Tongue (tissue), 2 donors: ENCODE data around the gene NT5DC4. TPM values are rescaled to one million over a fixed set of nuclear protein-coding genes. Genes with fewer than 3 reads are reported as not detected.

Experiments used
- DNase-seq: peaks from one replicate; pipeline ENCODE4 v3.0.0-alpha.2; 2015
- total RNA-seq: library from RNA; depleted of rRNA; stranded (reverse); fragments of >200 nt; gene quantifications from one replicate; pipeline ENCODE4 v1.2.3, GENCODE V29; 2014

The NT5DC4 gene
- total RNA-seq, 1 donor from 2014 or later: 0.21 TPM

DNA sequence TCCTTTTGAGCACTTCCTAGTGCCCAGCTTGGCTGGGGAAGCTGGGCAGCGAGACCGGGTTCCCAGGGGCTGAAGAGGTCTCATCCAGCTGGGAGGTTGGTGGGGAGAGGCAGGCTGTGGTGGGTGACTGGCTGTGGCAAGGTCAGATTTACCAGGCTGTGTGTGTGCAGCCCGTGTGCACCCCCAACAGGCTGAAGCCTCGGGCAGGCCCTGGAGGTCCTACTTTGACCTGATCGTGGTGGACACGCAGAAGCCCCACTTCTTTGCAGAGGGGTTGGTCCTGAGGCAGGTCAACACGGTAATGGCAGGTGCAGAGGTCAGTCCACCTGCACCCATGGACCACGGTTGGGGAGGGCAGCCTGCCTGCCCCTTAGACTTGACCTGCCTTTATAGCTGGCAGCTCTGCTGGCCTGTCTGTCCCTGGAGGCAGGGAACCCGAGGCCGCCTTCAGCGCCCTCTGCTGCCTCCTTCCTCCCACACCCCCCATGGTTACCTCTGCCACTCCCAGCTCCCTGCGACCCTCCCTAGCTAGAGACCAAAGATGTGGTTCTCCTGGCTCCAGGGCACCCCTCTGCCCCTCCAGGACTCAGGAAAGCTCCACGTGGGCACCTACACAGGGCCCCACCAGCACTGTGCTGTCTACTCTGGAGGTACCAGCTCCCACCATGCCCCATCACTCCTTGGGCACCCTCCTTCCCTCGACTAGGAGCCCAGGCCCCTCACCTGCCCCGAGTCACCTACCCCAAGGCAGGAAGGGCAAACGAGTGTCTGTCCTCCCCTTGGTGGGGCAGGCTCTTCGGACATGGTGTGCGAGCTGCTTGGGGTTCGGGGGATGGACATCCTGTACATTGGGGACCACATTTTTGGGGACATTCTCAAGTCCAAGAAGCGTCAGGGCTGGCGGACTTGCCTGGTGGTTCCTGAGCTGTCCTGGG is 4.0 kb downstream of the NT5DC4 start:
- DNase-seq: no peak

DNA sequence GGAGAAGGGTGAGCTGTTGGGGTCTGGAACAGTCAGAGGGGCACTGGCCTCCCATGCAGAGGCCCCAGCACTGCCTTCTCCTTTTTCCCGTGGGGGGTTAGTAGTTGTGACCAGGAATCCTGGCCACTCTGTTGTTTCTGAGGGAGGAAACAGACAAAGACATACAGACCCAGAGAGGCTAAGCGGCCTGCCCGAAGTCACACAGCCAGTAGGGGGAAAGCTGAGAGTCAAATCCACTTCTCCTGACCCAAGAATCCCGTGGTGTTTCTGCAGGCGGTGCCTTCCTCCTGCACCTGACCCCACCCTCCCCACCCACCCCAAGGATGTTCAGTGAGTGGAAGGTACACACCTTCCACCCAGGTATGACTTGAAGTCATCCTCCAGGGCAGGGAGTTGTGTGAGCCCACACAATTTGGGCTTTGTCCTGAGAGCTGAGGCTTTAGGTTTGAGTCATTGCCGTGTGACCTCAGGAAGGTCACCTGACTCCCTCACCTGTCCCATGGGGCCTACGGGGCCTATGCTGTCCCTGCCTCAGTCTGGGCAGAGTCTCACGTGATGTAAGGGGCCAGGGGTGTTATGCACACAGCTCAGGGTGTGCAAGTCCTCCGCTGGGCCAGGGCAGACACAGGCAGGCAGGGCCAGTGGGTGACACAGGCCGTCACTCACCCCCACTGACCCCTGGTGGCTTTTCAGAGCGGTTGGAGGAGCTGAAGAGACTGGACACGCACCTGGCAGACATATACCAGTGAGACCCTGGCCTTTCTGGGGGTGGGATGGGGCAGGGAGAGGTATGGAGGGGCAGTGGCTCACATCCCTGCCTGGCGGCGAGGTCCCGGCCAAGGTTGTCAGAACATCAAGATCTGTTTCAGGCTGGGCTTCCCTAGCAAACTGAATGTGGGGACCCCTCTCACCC is 5.0 kb downstream of the NT5DC4 start:
- no peak for DNase-seq

DNA sequence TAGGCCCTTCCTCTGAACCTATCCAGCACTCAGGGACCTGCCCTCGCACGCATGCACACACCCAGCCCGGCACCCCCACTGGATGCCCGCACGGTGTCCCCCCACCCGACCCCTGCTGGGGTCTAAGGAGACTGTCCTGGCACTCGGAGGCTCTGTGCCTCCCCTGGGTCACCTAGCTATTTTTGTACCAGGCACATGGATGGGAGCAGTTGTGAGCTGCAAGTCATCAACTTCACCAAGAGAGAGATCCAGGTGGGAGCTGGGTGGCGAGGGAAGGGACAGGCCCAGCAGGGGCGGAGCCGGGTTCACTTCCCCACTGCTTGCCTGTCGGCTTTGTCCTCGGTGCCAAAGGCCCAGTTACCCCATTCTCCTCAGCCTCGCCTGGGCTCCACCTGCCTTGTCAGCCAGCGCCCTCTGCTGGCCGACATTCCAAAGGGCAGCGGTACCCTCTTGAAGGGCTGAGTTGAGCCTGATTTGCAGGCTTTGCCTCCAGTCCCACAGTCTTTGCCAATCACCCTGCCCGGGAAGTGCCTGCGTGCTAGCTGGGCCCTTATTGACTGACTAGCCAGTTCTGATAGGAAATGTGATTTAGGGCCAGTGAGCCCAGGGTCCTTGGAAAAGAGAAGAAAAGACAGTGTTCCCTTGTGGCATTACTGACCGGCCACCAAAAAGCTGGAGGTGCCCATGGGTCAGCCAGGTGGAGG is 5.8 kb downstream of the NT5DC4 start:
- DNase-seq: peak; percentile 91

DNA sequence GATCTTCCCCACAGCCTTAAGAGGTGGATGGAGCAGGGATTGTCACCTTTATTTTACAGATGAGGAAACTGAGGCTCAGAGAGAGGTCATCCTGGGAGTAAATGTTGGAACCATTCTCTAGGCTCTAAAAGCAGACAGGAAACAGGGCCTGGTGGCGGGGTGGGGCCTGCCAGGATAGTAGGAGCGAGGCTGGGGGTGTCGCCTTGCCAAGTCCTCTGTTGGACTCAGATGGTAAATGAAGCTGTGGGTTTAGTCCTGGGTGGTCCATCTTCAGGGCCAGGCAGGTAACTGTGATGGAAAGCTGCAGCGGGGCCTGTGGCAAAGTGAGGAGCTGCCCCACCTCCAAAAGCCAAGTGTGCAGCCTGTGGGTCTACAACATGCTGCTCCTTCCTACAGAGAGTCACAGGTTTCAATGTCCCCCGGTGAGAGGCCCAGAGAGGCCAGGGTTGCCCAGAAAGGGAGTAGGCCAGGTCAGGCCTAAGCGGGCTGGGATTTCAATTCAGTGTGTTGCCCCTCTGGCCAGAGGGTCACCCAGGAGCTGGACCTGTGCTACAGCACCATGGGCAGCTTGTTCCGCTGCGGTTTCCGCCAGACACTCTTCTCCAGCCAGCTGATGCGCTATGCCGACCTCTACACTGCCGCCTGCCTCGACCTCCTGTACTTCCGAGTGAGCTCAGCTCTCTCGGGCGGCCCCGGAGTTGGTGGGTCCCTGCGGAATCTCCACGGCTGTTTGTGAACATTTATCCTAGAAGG is 6.6 kb downstream of the NT5DC4 start:
- DNase-seq: no peak

DNA sequence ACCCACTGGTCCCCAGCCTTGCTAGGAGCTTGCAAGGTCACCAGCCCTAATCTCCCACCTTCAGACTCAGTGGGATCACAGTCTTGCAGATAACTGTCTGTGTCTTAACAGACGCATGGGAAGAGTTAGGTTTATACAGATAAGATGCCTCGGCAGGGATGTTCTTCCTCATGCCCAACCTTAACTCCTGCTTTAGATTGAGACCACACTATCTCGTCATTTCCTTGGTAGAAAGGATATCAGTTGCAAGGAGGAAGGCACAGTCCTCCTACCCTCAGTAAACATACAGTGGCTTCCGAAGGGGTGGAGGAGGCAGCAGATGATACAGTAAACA is 7.2 kb downstream of the NT5DC4 start:
- DNase-seq: no peak

DNA sequence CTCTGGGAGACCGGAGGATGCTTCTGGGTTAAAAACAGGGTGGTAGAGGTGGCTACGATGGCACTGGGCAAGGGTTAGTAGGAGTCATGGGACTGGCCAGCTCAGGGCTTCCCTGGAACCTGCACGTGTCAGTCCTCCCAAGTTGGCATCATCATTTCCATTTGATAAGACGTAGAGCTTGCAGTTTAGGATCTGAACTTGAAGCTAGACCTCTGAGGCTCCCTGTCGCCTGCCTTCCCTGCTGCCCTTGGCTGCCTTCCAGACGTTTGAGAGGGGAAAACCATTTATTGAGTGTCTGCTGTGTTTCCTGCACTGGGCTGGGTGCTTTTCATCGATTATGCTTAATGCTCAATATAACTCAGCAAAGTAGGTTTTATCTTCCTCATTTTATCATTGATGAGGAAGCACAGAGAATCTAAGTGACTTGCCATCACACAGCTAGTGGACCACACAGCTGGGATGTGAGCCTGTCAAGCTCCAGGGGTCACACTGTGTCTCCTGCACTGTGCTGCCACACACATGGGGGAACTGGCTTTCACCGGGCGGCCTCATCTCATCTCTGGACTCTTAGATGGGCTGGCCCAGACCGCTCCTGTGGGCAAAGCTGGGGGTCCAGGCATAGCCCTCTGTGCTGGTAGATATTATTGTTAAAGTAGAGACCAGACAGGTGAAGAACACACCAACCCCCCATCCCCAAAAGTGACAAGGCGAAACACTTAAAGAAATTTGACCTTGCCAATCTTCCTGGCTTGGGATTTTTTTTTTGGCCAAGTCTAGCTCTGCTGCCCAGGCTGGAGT is 7.8 kb downstream of the NT5DC4 start:
- DNase-seq: no peak

DNA sequence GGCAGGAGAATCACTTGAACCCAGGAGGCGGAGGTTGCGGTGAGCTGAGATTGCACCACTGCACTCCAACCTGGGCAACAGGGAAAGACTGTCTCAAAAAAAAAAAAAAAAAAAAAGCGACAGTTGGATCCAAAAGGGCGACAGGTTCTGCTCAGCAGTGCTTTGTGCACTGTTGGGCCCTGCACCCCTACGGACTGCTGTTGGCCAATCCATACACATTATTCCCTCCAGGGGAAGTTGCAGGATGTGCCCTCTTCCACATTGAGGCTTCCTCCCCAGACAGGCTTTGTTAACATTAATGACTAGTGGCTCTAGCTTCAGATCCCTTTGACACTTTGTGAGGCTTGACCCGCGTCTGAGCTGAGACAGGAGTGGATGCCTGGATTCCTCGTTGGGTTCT is 9.4 kb downstream of the NT5DC4 start:
- DNase-seq: no peak

DNA sequence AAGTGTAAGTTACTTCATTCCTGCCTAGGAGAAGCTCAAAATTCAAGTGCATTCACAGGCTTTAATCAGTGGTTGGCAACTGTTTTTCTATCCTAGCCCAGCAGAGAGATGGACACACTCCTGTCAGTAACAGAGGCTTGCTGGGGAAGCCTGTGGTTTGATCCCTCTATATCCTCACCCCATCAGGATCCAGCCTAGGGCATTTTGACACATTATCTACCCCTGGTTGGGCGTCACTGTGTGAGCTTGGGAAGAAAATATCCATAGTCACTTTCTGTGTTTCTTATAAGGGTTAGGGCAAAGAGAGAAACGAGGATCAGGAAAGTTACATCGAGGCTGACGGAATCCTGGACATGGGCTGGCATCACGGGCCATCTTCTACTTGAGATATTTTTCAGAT is 10.0 kb downstream of the NT5DC4 start:
- DNase-seq: no peak

DNA sequence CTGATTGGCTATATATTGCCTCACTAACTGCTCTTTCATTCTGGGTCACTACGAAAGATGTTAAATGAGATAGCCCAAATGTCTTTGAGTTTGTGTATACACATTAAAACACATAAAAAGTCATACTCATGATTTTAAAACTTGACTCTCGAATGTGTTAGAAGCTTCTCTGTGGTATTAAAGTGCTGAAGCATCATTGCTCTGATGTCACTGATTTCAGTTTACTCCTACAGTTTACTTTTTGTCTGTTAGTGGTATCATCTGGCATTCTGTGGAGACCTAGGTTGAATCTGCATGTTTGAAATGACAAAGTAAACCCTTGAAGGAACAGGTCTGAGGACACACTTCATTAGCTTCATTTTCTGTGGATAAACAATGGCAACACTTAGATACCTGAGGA is 10.7 kb downstream of the NT5DC4 start:
- no peak for DNase-seq

DNA sequence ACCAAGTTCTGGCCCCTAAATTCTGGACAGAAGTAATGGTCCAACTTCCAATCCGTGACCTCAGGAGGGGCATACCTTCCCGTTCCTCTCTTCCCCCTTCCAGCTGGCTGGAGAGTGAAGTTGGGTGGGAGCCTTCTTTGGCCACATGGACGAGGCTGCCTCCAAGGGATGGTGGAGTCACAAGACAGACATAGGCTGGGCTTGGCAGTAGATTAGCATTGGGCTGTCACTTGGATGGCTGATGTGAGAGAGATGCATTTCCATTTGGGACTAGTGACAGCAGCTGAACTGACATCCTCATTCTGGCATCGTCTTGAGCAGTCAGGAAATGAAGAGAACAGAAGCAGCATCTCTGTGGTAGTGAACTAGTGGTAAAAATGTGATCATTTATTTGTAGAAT is 12.6 kb downstream of the NT5DC4 start:
- no peak for DNase-seq

DNA sequence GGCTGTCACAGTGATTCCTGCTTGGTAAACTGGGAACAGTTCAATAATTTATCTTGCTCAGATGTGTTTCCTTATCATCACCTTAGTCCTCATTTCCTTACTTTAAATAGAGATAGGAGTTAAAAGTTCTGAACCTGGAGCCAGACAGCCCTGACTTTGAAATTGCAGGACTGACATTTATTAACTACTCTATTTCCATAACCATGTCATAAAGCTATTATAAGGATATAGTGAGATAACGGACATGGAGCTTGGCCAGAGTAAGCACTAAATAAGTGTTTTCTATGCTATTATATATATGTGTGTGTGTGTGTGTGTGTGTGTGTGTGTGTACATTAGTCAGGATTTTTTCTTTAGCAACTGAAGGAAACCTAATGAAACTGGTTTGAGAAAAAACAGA is 13.1 kb downstream of the NT5DC4 start:
- no peak for DNase-seq

DNA sequence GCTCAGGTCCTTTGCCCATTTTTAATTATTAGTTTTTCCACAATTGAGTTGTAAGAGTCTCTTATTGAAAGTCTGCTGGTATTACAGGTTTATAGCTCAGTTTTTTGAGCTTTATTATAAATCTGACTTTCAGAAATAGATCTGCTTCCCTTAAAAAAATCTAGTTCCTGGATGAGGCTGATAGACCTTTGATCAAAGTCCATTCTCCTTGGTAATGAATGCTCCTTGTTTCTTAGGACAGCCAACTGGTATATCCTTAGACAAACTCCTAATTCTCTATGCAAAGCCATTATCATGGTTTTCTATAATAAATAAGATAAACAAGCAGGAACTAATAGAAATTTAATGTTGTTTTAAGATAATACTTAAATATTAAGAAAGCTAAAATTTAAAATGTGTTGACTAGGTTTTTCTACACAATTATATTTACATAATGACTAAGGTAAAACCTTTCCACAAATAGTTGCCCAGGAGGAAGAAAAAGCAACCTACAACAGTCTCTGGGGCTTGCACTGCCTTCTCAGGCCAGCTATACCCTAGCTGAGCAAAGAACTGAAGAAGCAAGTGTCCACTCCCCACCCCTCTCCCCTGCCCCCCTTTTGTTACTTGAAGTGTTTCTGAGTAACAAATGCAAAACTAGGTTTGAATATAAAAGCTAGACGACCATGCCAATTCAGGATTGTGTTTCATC is 16.9 kb downstream of the NT5DC4 start:
- DNase-seq: no peak

DNA sequence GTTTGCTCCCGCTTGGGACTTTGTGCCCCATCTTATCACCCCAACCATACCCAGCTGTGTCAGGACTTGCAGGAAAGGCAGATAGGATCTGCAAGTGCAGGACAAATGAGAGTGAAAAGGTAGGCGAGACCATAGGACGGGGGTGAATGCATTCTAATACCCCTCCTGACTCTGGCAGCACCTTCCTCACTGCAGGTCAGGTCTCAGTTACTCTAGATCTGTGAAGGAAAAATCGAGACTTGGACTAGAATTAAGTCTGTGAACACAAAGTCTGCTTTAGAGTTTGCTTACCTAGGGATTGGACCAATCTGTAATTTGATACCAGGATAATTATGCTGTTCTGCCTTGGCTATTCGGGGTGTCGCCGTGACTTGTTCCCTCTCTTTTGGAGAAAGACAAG is 19.7 kb downstream of the NT5DC4 start:
- DNase-seq: no peak

DNA sequence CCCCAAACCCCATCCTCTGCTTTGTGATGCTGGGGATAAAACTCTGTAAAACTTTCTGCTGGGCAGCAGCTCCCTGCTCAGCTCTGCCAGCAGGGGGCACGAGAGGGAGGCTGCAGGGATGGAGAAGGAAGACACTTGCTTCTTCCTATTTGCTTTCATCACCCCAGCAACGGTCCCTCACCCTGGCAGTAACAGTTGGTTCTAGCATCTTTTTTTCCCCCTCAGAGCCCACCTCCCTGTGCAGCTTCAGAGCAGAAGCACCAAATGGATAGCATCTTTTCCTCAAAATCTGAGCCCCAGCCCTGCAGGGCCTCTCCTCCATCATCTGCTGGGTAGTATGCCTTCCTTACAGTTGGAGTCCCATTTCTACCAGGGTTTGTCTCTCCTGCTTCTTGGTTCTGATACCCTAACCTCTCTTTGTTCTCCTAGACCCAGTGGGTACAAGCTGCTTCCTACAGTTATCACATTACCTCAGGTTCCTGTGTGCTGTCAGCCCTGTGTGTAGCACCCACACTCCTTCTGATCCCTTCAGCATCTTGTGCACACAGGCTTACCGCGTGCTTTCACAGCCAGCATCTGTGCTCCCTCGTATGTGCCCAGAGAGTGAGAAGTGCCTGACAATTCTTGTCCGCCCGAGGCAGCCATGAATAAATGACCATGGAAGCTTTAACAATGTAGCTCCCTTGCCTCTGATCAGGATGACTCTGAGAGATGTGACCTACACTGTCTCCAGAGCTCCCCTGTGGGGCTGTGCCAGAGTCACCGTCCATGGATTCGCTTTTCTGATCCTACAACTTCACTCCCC is 29.1 kb downstream of the NT5DC4 start:
- peak; percentile 80 for DNase-seq

DNA sequence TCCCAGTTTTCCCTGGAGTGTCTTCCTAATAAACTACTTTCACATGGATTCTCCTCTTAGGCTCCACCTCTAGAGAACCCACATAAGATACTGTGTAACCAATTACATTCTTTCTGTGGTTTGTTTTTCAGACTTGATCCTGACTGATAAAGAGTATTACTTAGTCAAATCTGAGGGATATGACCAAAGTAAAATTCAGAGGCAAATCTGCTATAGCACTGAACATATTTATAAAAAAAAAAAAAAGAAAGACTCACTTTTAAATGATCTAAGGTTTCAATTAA is 29.7 kb downstream of the NT5DC4 start:
- no peak for DNase-seq

DNA sequence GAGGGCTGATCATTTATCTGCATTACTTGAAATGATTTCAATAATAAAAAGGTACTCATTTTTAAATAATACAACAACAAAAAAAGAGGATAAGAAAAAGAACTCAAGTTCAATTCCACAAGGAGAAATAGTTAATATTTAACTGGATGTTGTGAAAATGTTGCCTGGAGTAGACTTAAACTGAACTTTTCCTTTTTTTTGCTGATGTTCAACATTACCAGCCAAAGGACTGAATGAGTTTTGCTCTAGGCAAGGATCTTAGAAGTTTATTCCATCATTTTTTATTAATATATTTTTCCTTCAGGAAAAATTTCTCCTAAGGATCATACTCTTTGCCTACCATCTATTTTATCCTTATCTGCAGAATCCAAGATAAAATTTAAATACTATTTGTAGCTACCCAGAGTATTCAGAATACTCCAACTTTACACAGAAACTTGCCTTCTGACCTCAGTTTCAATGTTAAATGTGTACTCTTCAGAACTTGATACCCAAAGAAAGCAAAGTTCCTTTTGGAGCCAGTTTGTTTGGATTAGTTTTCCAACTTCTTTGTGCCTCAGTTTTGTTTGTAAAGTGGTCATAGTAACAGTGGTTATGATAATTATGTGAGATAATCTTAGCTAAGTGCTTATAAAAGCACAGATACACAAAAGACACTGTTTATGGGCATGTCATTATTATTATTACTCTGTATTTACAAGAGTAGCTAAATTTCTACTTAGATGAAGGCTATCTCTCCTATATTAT is 30.8 kb downstream of the NT5DC4 start:
- no peak for DNase-seq

DNA sequence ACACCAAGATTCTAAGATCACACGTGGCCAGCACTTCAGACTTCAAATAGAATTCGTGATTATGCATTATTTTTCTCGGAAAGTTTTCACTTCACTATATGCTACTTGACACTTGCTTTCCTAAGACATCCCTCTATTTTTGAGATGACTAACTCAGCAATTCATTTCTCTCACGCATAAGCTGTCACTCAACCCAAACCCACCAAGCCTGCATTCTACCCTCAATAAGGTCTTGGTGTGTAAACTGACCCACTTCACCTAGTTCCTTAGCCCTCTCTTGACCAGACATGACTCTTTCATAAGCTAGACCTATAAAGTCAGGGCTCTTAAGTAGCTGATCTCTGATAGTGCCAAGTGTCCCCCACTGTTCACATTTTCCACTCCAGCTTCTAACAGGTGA is 31.8 kb downstream of the NT5DC4 start:
- DNase-seq: no peak

DNA sequence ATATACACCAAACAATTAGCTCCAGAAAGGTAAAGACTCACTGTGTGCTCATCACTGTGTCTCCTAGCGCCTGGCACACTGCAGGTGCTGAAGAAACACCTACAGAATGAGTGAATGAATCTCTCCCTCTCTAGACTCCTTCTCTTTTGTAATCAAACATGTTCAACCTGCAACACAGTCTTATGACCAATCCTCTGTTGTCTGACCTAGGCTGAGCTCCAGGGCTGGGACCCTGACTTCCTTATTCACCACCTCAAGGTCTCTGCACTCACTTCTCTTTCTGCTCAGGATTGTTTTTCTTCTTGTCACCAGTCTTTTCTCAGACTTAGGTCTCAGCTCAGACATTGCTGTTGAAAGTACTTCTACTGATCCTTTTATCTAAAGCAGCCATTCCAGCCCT is 33.7 kb downstream of the NT5DC4 start:
- DNase-seq: no peak

DNA sequence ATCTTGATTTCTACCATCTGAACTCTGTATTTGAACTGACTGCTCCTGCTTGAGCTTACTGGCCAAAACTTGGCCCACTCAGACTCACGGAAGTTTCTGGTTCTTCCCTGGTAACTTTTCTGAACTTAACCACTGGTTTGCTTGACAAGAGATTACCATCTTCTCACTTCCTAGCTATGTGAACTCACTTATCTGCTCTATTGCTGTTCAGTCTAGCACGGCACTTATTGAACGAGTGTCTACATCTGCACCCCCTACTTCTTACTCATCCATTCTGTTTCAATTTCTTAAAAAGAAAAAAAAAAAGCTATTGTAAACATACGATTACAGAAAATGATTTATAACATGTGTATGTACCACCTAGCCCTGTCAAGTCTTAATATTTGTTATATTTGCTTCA is 34.6 kb downstream of the NT5DC4 start:
- DNase-seq: no peak
